Measurements from ENCODE around the gene PXK. TPM values are rescaled to one million over a fixed set of nuclear protein-coding genes. Genes with fewer than 3 reads are reported as not detected.

Gene PXK
- total and polyA plus RNA-seq, 8 donors = 8.3 to 54.0 (median 31.1) TPM

DNA sequence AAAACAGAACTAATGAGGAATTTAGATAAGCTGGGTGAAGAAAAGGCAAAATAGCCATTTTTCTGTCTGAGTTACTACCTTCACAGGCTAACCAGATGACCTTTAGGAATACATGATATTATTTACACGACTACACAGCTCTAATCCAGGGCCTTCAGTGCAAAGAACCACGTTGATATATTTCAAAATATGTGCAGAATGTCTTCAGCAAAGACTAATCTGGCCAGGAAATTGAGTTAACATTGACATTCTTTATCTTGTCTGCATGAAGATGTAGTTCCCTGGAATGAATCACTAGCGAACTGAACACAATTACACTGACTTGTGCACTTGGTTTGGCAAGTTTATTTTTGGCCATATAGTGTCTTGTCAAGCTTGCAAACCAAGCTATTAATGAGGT, 59.5 kb downstream of the PXK start:
- WGBS, 5 donors = 7 to 49% (median 27%) methylated on average over 3 of the region's 3 CpGs
- H3K4me3 ChIP-seq = no peak overlapping the region
- no peaks in the 10 kb centered on the region for H3K27me3 ChIP-seq
- H3K27ac ChIP-seq = peak overlapping the region; percentile 8 to 76 (median 48)
- intact Hi-C loops (cut with DNase I; ENCODE audit: low total_unique reads) = no loop called here
- H3K4me1 ChIP-seq = peaks cover 0 to 58% (median 33%) of the 10 kb centered on the region in 4 donors
- H3K9me3 ChIP-seq = no peaks in the 10 kb centered on the region
- TF ChIP-seq, protein P1, sequence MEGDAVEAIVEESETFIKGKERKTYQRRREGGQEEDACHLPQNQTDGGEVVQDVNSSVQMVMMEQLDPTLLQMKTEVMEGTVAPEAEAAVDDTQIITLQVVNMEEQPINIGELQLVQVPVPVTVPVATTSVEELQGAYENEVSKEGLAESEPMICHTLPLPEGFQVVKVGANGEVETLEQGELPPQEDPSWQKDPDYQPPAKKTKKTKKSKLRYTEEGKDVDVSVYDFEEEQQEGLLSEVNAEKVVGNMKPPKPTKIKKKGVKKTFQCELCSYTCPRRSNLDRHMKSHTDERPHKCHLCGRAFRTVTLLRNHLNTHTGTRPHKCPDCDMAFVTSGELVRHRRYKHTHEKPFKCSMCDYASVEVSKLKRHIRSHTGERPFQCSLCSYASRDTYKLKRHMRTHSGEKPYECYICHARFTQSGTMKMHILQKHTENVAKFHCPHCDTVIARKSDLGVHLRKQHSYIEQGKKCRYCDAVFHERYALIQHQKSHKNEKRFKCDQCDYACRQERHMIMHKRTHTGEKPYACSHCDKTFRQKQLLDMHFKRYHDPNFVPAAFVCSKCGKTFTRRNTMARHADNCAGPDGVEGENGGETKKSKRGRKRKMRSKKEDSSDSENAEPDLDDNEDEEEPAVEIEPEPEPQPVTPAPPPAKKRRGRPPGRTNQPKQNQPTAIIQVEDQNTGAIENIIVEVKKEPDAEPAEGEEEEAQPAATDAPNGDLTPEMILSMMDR (IDR thresholded peaks at IDR 0.05) = no peak
- TF ChIP-seq POLR2A (IDR thresholded peaks at IDR 0.05) (no peak), POLR2AphosphoS5 (IDR thresholded peaks at IDR 0.05) (no peak), EP300 (IDR thresholded peaks at IDR 0.05) (no peak)
- H3K36me3 ChIP-seq = peaks cover 7 to 37% (median 30%) of the 10 kb centered on the region in 4 donors
- DNase-seq = peak in 1 of 2 donors; percentile 19

DNA sequence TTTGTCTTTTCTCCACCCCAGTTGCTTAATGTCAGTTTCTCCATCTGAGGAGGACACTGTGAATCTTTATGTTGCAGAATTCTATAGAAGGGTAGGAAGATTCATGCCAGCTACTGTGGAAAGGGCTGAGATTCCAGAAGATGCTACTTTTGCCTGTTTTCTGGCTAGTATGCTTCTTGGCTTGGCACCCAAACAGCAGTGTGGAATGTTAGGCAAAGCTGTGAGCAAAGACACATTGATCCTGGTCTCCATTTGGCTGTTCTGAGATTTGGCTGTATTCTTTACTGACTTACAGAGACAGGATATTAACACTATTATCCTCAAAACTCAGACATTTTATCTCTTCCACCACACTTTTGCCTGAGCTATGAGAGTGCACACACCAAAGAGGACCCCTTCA, 61.6 kb downstream of the PXK start:
- no peak for DNase-seq
- no peak for TF ChIP-seq POLR2AphosphoS5 (IDR thresholded peaks at IDR 0.05)
- TF ChIP-seq, protein P1 (IDR thresholded peaks at IDR 0.05) = no peak
- no peak for TF ChIP-seq POLR2A (IDR thresholded peaks at IDR 0.05)
- no peak for TF ChIP-seq EP300 (IDR thresholded peaks at IDR 0.05)
- H3K4me3 ChIP-seq = no peak overlapping the region
- intact Hi-C loops (cut with DNase I; ENCODE audit: low total_unique reads) = no loop called here
- peaks cover 25 to 59% (median 51%) of the 10 kb centered on the region in 4 donors for H3K36me3 ChIP-seq
- peaks cover 0 to 36% (median 20%) of the 10 kb centered on the region in 4 donors for H3K4me1 ChIP-seq
- no peak overlapping the region for H3K27ac ChIP-seq
- H3K27me3 ChIP-seq = no peaks in the 10 kb centered on the region
- no peaks in the 10 kb centered on the region for H3K9me3 ChIP-seq

DNA sequence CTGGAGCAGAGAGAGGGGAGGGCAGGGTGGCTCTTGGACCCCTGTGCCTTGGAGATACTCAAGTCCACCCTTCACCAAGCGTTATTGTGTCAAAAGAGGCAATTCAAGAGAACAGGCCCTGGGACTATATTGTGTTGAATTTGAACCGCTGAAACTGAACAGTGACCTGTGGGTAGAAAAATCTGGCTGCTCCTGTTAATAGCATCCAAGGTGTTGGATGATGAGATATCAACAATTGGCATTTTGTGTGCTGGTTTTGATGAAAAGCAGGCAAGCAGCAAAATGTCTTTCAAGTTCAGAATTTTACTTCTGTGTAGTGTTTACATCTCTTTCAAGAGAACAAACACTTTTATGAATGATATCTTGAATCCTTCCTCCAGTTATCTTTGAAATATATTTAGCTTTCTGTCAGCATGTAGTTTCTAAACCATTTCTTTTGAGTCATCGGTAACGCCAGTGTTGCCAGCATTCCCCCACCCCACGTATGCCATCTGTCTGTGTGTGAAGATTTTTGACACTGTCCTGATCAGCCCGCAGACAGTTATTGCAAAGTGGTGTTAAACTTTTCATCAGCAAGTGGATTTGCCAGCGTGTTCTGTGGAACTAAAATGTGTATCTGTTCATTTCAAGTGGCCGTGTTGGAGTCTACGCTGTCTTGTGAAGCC, 66.1 kb downstream of the PXK start:
- Histone ChIP-seq H3K36me3 (peaks cover 30 to 94% (median 87%) of the 10 kb centered on the region in 4 donors), H3K27ac (no peak overlapping the region), H3K27me3 (no peaks in the 10 kb centered on the region), H3K9me3 (no peaks in the 10 kb centered on the region), H3K4me3 (no peak overlapping the region), H3K4me1 (peaks cover 0 to 8% (median 0%) of the 10 kb centered on the region in 4 donors)
- no peak for DNase-seq
- intact Hi-C loops (cut with DNase I; ENCODE audit: low total_unique reads) = no loop called here
- TF ChIP-seq, protein P1 (IDR thresholded peaks at IDR 0.05) = no peak
- no peak for TF ChIP-seq POLR2AphosphoS5 (IDR thresholded peaks at IDR 0.05)
- TF ChIP-seq EP300 (IDR thresholded peaks at IDR 0.05) = no peak
- no peak for TF ChIP-seq POLR2A (IDR thresholded peaks at IDR 0.05)
- 70 to 84% (median 79%) methylated on average over 9 of the region's 9 CpGs for whole genome bisulfite sequencing, 5 donors

DNA sequence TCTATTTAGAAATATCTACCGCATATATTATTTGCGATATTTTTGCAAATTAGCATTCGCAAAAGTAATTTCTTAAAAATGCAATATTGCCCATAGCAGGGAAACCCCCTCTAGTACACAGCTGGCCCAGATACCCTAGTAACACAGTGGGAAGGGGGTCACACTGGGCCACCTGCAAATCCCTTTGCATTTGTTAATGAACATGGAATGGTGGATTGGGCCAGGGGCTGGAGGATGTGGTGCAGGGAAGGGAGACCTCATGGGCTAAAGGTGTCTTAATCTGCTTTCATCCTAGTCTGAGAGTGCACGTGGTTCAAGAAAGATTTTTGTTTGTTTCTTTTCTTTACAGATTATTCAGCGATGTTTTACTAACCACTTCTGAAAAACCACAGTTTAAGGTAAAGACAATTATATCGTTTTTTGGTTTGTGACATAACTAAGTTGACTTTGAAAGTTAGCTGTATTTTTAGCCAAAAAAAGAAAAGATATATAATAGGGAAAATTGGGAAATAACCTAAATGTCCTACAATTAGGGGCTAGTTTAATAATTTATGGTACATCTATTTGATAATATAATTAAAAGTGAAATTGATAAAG, 70.9 kb downstream of the PXK start:
- intact Hi-C loops (cut with DNase I; ENCODE audit: low total_unique reads) = no loop called here
- WGBS, 5 donors = 82 to 89% (median 87%) methylated on average over 6 of the region's 6 CpGs
- H3K27ac ChIP-seq = no peak overlapping the region
- TF ChIP-seq, protein P1 (IDR thresholded peaks at IDR 0.05) = no peak
- TF ChIP-seq POLR2AphosphoS5 (IDR thresholded peaks at IDR 0.05) (no peak), EP300 (IDR thresholded peaks at IDR 0.05) (no peak), POLR2A (IDR thresholded peaks at IDR 0.05) (no peak)
- no peaks in the 10 kb centered on the region for H3K27me3 ChIP-seq
- peaks cover 12 to 86% (median 72%) of the 10 kb centered on the region in 4 donors for H3K36me3 ChIP-seq
- no peak for DNase-seq
- H3K4me3 ChIP-seq = no peak overlapping the region
- H3K4me1 ChIP-seq = no peaks in the 10 kb centered on the region
- no peaks in the 10 kb centered on the region for H3K9me3 ChIP-seq
